Sigmoid colon (tissue), 4 donors: ENCODE data around the gene SMIM24.

Experiments
- CTCF ChIP-seq, 4 experiments: fragments of 450-650 bp in 3 of 4; fragments of 200-600 bp in 1 of 4; IDR thresholded peaks; one replicate each; pipeline ENCODE4 v1.5.1; 2016 to 2019; ENCODE audit warnings: antibody characterized with exemption in 4 of 4, mild to moderate bottlenecking in 3 of 4, moderate library complexity in 2 of 4
- EP300 ChIP-seq, 4 donors: sonication (generic); formaldehyde crosslinking; IDR thresholded peaks; one replicate each; pipeline ENCODE4 v1.6.1; 2017; ENCODE audit warnings: antibody characterized with exemption in 4 of 4
- POLR2A ChIP-seq, 2 donors: fragments of 450-650 bp; IDR thresholded peaks; one replicate each; pipeline ENCODE4 v1.6.1; 2016; ENCODE audit warnings: antibody characterized with exemption in 2 of 2, mild to moderate bottlenecking in 2 of 2, moderate library complexity in 2 of 2
- POLR2AphosphoS5 ChIP-seq, 4 donors: sonication (generic); formaldehyde crosslinking; IDR thresholded peaks; one replicate each; pipeline ENCODE4 v1.6.1; 2017; ENCODE audit warnings: antibody characterized with exemption in 4 of 4

GRCh38 chr19:3426433-3426832 lies 53.9 kb downstream of the SMIM24 start:
- TF ChIP-seq CTCF (IDR thresholded peaks at IDR 0.05) (no peak), POLR2A (IDR thresholded peaks at IDR 0.05) (no peak), EP300 (IDR thresholded peaks at IDR 0.05) (no peak), POLR2AphosphoS5 (IDR thresholded peaks at IDR 0.05) (no peak)
